GM12865 (cell line): Measurements from ENCODE around the gene PITX3.
A peak's percentile ranks its signal among the peaks of the same experiment; 100 is the strongest.
"Not testable (repeated sequence)": the region's sequence is repeated elsewhere in the genome, so short reads cannot be mapped to it uniquely, and the experiment has no call there.

ENCODE experiments used
- DNase-seq: peaks from one replicate; pipeline ENCODE4 v3.0.0; 2010; ENCODE audit warnings: low read depth
- H3K4me3 ChIP-seq: 2 replicates; pipeline ENCODE4 v1.5.1; 2011; ENCODE audit warnings: mild to moderate bottlenecking, low read depth, low read length, control low read depth
- TF ChIP-seq, protein P1 (sequence below): IDR thresholded peaks from 2 replicates; pipeline ENCODE4 v1.5.1; 2011; ENCODE audit warnings: low read length, control low read depth, low read depth, inconsistent platforms; ENCODE audit not compliant: insufficient read depth; ENCODE audit errors: missing control alignments

Gene PITX3

DNA sequence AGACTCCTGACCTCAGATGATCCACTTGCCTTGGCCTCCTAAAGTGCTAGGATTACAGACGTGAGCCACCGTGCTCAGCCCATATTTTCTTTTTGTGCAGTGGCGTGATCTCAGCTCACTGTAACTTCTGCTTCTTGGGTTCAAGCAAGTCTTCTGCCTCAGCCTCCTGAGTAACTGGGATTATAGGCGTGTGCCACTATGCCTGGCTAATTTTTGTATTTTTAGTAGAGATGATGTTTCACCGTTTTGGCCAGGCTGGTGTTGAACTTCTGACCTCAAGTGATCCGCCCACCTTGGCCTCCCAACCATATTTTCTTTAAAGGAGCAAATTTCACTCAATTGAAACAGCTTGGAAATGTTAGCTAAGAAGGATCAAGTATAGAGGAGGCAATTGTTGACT, 20.5 kb upstream of the PITX3 start:
- TF ChIP-seq, protein P1, sequence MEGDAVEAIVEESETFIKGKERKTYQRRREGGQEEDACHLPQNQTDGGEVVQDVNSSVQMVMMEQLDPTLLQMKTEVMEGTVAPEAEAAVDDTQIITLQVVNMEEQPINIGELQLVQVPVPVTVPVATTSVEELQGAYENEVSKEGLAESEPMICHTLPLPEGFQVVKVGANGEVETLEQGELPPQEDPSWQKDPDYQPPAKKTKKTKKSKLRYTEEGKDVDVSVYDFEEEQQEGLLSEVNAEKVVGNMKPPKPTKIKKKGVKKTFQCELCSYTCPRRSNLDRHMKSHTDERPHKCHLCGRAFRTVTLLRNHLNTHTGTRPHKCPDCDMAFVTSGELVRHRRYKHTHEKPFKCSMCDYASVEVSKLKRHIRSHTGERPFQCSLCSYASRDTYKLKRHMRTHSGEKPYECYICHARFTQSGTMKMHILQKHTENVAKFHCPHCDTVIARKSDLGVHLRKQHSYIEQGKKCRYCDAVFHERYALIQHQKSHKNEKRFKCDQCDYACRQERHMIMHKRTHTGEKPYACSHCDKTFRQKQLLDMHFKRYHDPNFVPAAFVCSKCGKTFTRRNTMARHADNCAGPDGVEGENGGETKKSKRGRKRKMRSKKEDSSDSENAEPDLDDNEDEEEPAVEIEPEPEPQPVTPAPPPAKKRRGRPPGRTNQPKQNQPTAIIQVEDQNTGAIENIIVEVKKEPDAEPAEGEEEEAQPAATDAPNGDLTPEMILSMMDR, result no peak
- DNase-seq, result no peak
- H3K4me3 ChIP-seq, result no peak overlapping the region

DNA sequence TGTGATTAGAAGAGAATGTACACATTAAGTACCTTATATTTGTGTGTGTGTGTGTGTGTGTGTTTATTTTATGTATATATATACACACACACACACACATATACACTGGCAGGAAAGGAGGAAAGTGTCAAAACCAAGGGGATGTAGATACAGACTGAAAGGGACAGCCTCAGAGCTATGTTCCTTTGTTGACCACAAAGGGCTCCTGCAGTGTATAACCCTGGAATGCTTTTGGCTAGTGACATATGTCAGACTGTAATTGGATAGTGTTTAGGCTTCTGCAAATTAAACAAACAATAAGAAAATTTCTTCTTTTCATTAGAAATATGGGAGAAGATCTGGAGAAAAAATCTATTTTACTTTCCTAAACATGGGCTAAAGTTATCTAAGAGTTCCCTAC, 19.9 kb upstream of the PITX3 start:
- H3K4me3 ChIP-seq, result no peak overlapping the region
- TF ChIP-seq, protein P1, result no peak
- DNase-seq, result no peak

GRCh38 chr10:102255404-102255803, 14.1 kb upstream of the PITX3 start:
- H3K4me3 ChIP-seq, result no peak overlapping the region
- DNase-seq, result no peak
- TF ChIP-seq, protein P1, result no peak

GRCh38 chr10:102254426-102254825, 13.1 kb upstream of the PITX3 start:
- no peak overlapping the region for H3K4me3 ChIP-seq
- TF ChIP-seq, protein P1, result no peak
- no peak for DNase-seq

GRCh38 chr10:102252508-102252907, 11.2 kb upstream of the PITX3 start:
- H3K4me3 ChIP-seq, DNase-seq: not testable (repeated sequence)

DNA sequence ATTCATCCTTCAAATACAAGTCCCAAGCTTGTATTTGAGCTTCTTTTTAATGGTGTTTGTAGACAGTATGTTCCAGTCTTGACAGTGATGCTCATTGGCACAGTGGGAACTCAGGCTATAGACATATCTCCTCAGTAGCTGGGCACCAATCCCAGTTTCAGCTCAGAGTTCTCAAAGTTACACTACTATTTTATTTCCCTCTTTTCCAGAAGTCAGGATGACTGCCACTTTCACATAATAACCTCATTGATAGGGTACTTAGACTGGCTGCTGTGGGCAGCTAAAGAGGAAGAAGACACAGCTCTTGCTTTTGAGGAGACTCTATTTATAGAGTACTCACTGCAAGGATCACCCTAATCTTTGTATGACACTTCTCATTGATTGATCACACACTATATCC, 6.4 kb upstream of the PITX3 start:
- no peak for DNase-seq
- H3K4me3 ChIP-seq, result no peak overlapping the region
- TF ChIP-seq, protein P1, result no peak

DNA sequence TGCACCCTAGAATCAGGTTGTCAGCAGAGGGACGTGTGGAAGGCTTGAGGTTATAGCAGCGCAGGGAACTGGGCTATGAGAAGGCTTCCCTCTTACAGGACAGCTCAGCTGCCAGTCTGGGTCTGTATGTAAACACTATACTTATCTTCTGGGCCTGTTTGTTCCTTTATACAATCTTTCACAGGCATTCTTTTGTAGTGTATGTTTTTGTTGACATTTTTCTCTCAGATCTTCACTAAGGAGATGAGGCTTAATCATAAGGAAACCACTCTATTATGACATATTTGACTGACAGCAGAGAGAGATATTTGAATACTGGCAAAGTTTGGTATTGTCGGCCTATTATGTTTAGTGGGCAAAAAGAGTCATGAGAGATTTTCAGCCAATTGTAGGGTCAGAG, 4.9 kb upstream of the PITX3 start:
- TF ChIP-seq, protein P1, result no peak
- H3K4me3 ChIP-seq, result peak overlapping the region; percentile 83
- DNase-seq, result peak; percentile 28

DNA sequence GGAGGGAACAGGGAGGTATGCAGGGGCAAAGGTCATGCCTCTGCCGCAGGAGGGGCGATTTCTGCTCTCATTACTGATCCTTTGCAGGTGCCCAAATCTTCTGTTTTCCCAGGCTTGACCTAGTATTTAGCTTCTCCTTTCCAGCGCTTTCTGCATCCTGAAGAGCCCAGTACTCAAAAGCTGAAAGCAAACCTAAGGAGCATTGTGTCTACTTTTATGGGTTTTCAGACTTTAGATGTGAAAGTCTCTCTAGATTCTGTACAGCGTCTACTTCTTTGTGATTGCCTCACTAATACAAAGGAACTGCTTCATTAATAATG, 4.6 kb upstream of the PITX3 start:
- TF ChIP-seq, protein P1, result no peak
- H3K4me3 ChIP-seq, result peak overlapping the region; percentile 83
- no peak for DNase-seq
